B cell (primary cell): ENCODE results near the gene SLC7A6. TPM values are rescaled to one million over a fixed set of nuclear protein-coding genes. Genes with fewer than 3 reads are reported as not detected.
A peak's percentile ranks its signal among the peaks of the same experiment; 100 is the strongest.

Experiments used
- ATAC-seq: fragments of 200-7000 bp; cut with Tn5 transposase; one replicate; pipeline ENCODE4 v1.10.0; 2021; ENCODE audit warnings: low read depth, mild to moderate bottlenecking, moderate number of reproducible peaks, moderate library complexity
- CTCF ChIA-PET: fragments of 350-600 bp; sonication (Branson Sonifier 250); formaldehyde crosslinking; loops from one replicate; lab custom pipeline; 2021; ENCODE audit warnings: antibody characterized with exemption, inconsistent platforms; lab: Charles Lee
- POLR2A ChIA-PET: fragments of 350-600 bp; sonication (Branson Sonifier 250); formaldehyde crosslinking; loops from one replicate; lab custom pipeline; 2021; ENCODE audit warnings: antibody characterized with exemption; lab: Charles Lee
- DNase-seq: peaks from one replicate; pipeline ENCODE4 v3.0.0; 2013
- H2AFZ ChIP-seq: 2 replicates; pipeline ENCODE4 v1.6.1; 2012; ENCODE audit warnings: mild to moderate bottlenecking, low read depth, low read length; ENCODE audit not compliant: insufficient read depth, poor library complexity, severe bottlenecking
- H3K27ac ChIP-seq, 2 donors: 1 replicate in 1 of 2; 2 replicates in 1 of 2; pipeline ENCODE4 v1.5.1; 2012 to 2013; ENCODE audit warnings: low read length in 2 of 2, mild to moderate bottlenecking in 2 of 2, moderate library complexity in 1 of 2
- H3K27me3 ChIP-seq, 4 experiments: fragments of 200-600 bp in 1 of 4; sonication (generic) in 1 of 4; replicated peaks in 1 of 4; 1 replicate in 2 of 4; 2 replicates in 2 of 4; pipeline versions ENCODE4 v1.6.1 to v1.7.0; 2013 to 2016; ENCODE audit warnings: low read length in 3 of 4, mild to moderate bottlenecking in 2 of 4, mixed read lengths in 1 of 4, moderate library complexity in 1 of 4; ENCODE audit not compliant: insufficient read depth in 4 of 4, control insufficient read depth in 3 of 4; ENCODE audit errors: control extremely low read depth in 1 of 4
- H3K36me3 ChIP-seq, 2 experiments: replicated peaks in 1 of 2; 1 replicate in 1 of 2; 2 replicates in 1 of 2; pipeline versions ENCODE4 v1.6.1 to v1.7.1; 2013; ENCODE audit warnings: low read length in 1 of 2; ENCODE audit not compliant: insufficient read depth in 2 of 2, control insufficient read depth in 1 of 2; ENCODE audit errors: control extremely low read depth in 1 of 2, extremely low read depth in 1 of 2
- H3K4me1 ChIP-seq, 2 donors: fragments of 200-600 bp in 1 of 2; sonication (generic) in 1 of 2; 1 replicate in 1 of 2; 2 replicates in 1 of 2; pipeline versions ENCODE4 v1.5.1 to v1.6.1; 2013 to 2017; ENCODE audit warnings: low read length in 2 of 2; ENCODE audit not compliant: control insufficient read depth in 2 of 2, insufficient read depth in 2 of 2
- H3K4me2 ChIP-seq: replicated peaks from 2 replicates; pipeline ENCODE3; 2012; ENCODE audit warnings: mild to moderate bottlenecking, low read depth, low read length; ENCODE audit not compliant: poor library complexity, severe bottlenecking
- H3K4me3 ChIP-seq, 5 experiments: fragments of 200-600 bp in 1 of 5; sonication (generic) in 1 of 5; 1 replicate in 3 of 5; 2 replicates in 2 of 5; pipeline versions ENCODE4 v1.5.1 to v1.7.0; 2011 to 2016; ENCODE audit warnings: low read length in 4 of 5, mild to moderate bottlenecking in 4 of 5, low read depth in 2 of 5, control low read depth in 1 of 5, moderate library complexity in 1 of 5; ENCODE audit not compliant: insufficient read depth in 1 of 5; ENCODE audit errors: control extremely low read depth in 1 of 5, extremely low read depth in 1 of 5
- H3K79me2 ChIP-seq: fragments of 200-600 bp; sonication (generic); one replicate; pipeline ENCODE4 v1.6.0; 2016; ENCODE audit warnings: low read length; ENCODE audit not compliant: control insufficient read depth, insufficient read depth
- H3K9ac ChIP-seq: fragments of 200-600 bp; sonication (generic); 2 replicates; pipeline ENCODE4 v1.6.1; 2017; ENCODE audit warnings: mild to moderate bottlenecking, low read length, moderate library complexity
- H3K9me3 ChIP-seq, 3 donors: one replicate each; pipeline versions ENCODE4 v1.6.1 to v1.7.1; 2013; ENCODE audit warnings: low read length in 2 of 3; ENCODE audit not compliant: control insufficient read depth in 2 of 3, insufficient read depth in 1 of 3; ENCODE audit errors: control extremely low read depth in 1 of 3
- H4K20me1 ChIP-seq: 2 replicates; pipeline ENCODE4 v1.6.0; 2012; ENCODE audit warnings: mild to moderate bottlenecking, low read length; ENCODE audit not compliant: insufficient read depth, control insufficient read depth, poor library complexity, severe bottlenecking
- H3K27ac Mint-ChIP-seq: one replicate; pipeline ENCODE4 v1.8.0; 2021; ENCODE audit warnings: mixed read lengths
- H3K27me3 Mint-ChIP-seq: one replicate; pipeline ENCODE4 v1.8.0; 2021; ENCODE audit warnings: mixed read lengths
- H3K4me1 Mint-ChIP-seq: one replicate; pipeline ENCODE4 v1.8.0; 2021; ENCODE audit warnings: mixed read lengths
- H3K4me3 Mint-ChIP-seq: one replicate; pipeline ENCODE4 v1.8.0; 2021; ENCODE audit warnings: mixed read lengths
- H3K9me3 Mint-ChIP-seq: one replicate; pipeline ENCODE4 v1.8.0; 2022; ENCODE audit warnings: mixed read lengths; ENCODE audit not compliant: insufficient read depth
- EZH2 ChIP-seq: IDR thresholded peaks from 2 replicates; pipeline ENCODE4 v1.6.1; 2012; ENCODE audit warnings: borderline replicate concordance, low read depth, mild to moderate bottlenecking, moderate library complexity, low read length; ENCODE audit not compliant: insufficient read depth, poor library complexity, severe bottlenecking
- WGBS: methylation state at CpG from one replicate; pipeline ENCODE4 v1.1.5; 2013; ENCODE audit warnings: missing lambda C conversion rate; ENCODE audit not compliant: insufficient coverage; 5-methylcytosine and 5-hydroxymethylcytosine counted together
- intact Hi-C: fragments of 100-400 bp; cut with micrococcal nuclease; formaldehyde crosslinking; loops from one replicate; pipeline ENCODE4 v1.10.0; 2022
- polyA plus RNA-seq: library from polyadenylated mRNA; depleted of rRNA; stranded (reverse); fragments of >200 nt; gene quantifications from 2 replicates; pipeline ENCODE4 v1.2.3, GENCODE V29; 2012
- total RNA-seq, 2 donors: library from RNA; stranded (reverse); fragments of 120-200 nt in 1 of 2; gene quantifications; 1 replicate in 1 of 2; 2 replicates in 1 of 2; pipeline versions ENCODE4 v1.2.3 to v1.2.4, GENCODE V29; 2013 to 2022
- TF ChIP-seq, protein P1 (sequence below): fragments of 200-600 bp; IDR thresholded peaks from one replicate; pipeline ENCODE4 v1.8.0; 2022; ENCODE audit warnings: antibody characterized with exemption, mild to moderate bottlenecking

Gene SLC7A6
- total and polyA plus RNA-seq, 2 donors (not counting 1 experiment from before 2014, with no cell fraction given), result 73.8 to 85.1 TPM

- no peaks in the 10 kb centered on the region for H3K9me3 ChIP-seq
- WGBS, result 79% methylated on average over 4 of the region's 4 CpGs
- no peak overlapping the region for H3K9ac ChIP-seq
- peak overlapping the region; percentile 99 for H3K4me2 ChIP-seq
- peaks cover 9% of the 10 kb centered on the region for H4K20me1 ChIP-seq
- H3K27me3 Mint-ChIP-seq, result no peaks in the 10 kb centered on the region
- peaks cover 40 to 46% of the 10 kb centered on the region in 2 donors for H3K4me1 ChIP-seq
- no peak for TF ChIP-seq EZH2
- TF ChIP-seq, protein P1, sequence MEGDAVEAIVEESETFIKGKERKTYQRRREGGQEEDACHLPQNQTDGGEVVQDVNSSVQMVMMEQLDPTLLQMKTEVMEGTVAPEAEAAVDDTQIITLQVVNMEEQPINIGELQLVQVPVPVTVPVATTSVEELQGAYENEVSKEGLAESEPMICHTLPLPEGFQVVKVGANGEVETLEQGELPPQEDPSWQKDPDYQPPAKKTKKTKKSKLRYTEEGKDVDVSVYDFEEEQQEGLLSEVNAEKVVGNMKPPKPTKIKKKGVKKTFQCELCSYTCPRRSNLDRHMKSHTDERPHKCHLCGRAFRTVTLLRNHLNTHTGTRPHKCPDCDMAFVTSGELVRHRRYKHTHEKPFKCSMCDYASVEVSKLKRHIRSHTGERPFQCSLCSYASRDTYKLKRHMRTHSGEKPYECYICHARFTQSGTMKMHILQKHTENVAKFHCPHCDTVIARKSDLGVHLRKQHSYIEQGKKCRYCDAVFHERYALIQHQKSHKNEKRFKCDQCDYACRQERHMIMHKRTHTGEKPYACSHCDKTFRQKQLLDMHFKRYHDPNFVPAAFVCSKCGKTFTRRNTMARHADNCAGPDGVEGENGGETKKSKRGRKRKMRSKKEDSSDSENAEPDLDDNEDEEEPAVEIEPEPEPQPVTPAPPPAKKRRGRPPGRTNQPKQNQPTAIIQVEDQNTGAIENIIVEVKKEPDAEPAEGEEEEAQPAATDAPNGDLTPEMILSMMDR, result no peak
- H3K4me1 Mint-ChIP-seq, result peaks cover 39% of the 10 kb centered on the region
- no peaks in the 10 kb centered on the region for H3K9me3 Mint-ChIP-seq
- no peak overlapping the region for H2AFZ ChIP-seq
- intact Hi-C loops, result loop anchor here (5.0 kb wide), 1 partner anchor 40 kb away; no protein-coding TSS in a partner anchor
- ChIA-PET POLR2A (interaction anchor here (0.7 kb wide), 1 partner anchor 80 kb away, joined by 4 read pairs; no protein-coding TSS in a partner anchor), CTCF (interaction anchor here (2.1 to 4.0 kb wide), 2 partner anchors 14 to 81 kb away, joined by 5 to 33 read pairs; no protein-coding TSS in a partner anchor)
- peaks cover 0 to 4% of the 10 kb centered on the region in 2 experiments for H3K36me3 ChIP-seq
- H3K27me3 ChIP-seq, result no peaks in the 10 kb centered on the region
- H3K27ac ChIP-seq, result no peak overlapping the region
- H3K4me3 ChIP-seq, result no peak overlapping the region
- no peak overlapping the region for H3K27ac Mint-ChIP-seq
- DNase-seq, result no peak
- peak overlapping the region; percentile 23 for H3K4me3 Mint-ChIP-seq
- H3K79me2 ChIP-seq, result peaks cover 34% of the 10 kb centered on the region
- no peak for ATAC-seq
These were observed 16.9 kb upstream of the SLC7A6 start for GRCh38 chr16:68247400-68247799.

- no peak overlapping the region for H3K4me2 ChIP-seq
- 95% methylated on average over 3 of the region's 4 CpGs for WGBS
- intact Hi-C loops, result loop anchor here (5.0 kb wide), 1 partner anchor 39 kb away; no protein-coding TSS in a partner anchor
These were observed 16.4 kb upstream of the SLC7A6 start for GRCh38 chr16:68247932-68248331.

More at GRCh38 chr16:68247932-68248331, 16.4 kb upstream of the SLC7A6 start:
- ATAC-seq (no peak), DNase-seq (no peak)
- no peak overlapping the region for H3K4me3 Mint-ChIP-seq
- H3K27me3 Mint-ChIP-seq, result no peaks in the 10 kb centered on the region
- no peaks in the 10 kb centered on the region for H3K9me3 Mint-ChIP-seq
- no peaks in the 10 kb centered on the region for H3K9me3 ChIP-seq
- CTCF ChIA-PET, result interaction anchor here (0.7 to 5.7 kb wide), 4 partner anchors 14 to 85 kb away, joined by 3 to 65 read pairs (median 4); partner anchors contain the start of gene SLC7A6
- peaks cover 0 to 4% of the 10 kb centered on the region in 2 experiments for H3K36me3 ChIP-seq
- peaks cover 40 to 47% of the 10 kb centered on the region in 2 donors for H3K4me1 ChIP-seq
- no peak overlapping the region for H2AFZ ChIP-seq
- peaks cover 9% of the 10 kb centered on the region for H4K20me1 ChIP-seq
- H3K4me3 ChIP-seq, result no peak overlapping the region
- POLR2A ChIA-PET, result interaction anchor here (0.6 to 0.7 kb wide), 2 partner anchors 13 to 79 kb away, joined by 3 to 4 read pairs; no protein-coding TSS in a partner anchor
- no peak for TF ChIP-seq EZH2
- TF ChIP-seq, protein P1, result no peak
- H3K79me2 ChIP-seq, result peaks cover 34% of the 10 kb centered on the region
- H3K9ac ChIP-seq, result no peak overlapping the region
- no peaks in the 10 kb centered on the region for H3K27me3 ChIP-seq
- H3K27ac Mint-ChIP-seq, result no peak overlapping the region
- peaks cover 41% of the 10 kb centered on the region for H3K4me1 Mint-ChIP-seq
- H3K27ac ChIP-seq, result no peak overlapping the region
